HUES48 (cell line): ENCODE measurements around the gene IL12RB1.

Experiments
- H3K27ac ChIP-seq: one replicate; pipeline ENCODE4 v1.7.0; 2013; ENCODE audit warnings: low read depth, low read length, inconsistent platforms
- H3K27me3 ChIP-seq: 2 replicates; pipeline ENCODE4 v1.6.1; 2013; ENCODE audit warnings: mild to moderate bottlenecking, low read length; ENCODE audit not compliant: control insufficient read depth, insufficient read depth
- H3K36me3 ChIP-seq: 2 replicates; pipeline ENCODE4 v1.6.1; 2013; ENCODE audit warnings: low read length; ENCODE audit not compliant: control insufficient read depth, insufficient read depth
- H3K4me1 ChIP-seq: 2 replicates; pipeline ENCODE4 v1.6.1; 2013; ENCODE audit warnings: mild to moderate bottlenecking, low read length; ENCODE audit not compliant: control insufficient read depth, insufficient read depth
- H3K4me3 ChIP-seq: 2 replicates; pipeline ENCODE4 v1.5.1; 2013; ENCODE audit warnings: mild to moderate bottlenecking, low read depth, low read length
- H3K9ac ChIP-seq: 2 replicates; pipeline ENCODE4 v1.6.1; 2013; ENCODE audit warnings: mild to moderate bottlenecking, low read depth, low read length, moderate library complexity
- H3K9me3 ChIP-seq: 2 replicates; pipeline ENCODE4 v1.6.1; 2013; ENCODE audit warnings: low read length; ENCODE audit not compliant: control insufficient read depth, insufficient read depth

IL12RB1 gene

GRCh38 chr19:18085702-18086457 lies 854 bp downstream of the IL12RB1 start:
- H3K4me3 ChIP-seq: no peak overlapping the region
- no peaks in the 10 kb centered on the region for H3K4me1 ChIP-seq
- no peaks in the 10 kb centered on the region for H3K27me3 ChIP-seq
- H3K9me3 ChIP-seq: no peaks in the 10 kb centered on the region
- no peaks in the 10 kb centered on the region for H3K36me3 ChIP-seq
- no peak overlapping the region for H3K9ac ChIP-seq
- no peak overlapping the region for H3K27ac ChIP-seq

DNA sequence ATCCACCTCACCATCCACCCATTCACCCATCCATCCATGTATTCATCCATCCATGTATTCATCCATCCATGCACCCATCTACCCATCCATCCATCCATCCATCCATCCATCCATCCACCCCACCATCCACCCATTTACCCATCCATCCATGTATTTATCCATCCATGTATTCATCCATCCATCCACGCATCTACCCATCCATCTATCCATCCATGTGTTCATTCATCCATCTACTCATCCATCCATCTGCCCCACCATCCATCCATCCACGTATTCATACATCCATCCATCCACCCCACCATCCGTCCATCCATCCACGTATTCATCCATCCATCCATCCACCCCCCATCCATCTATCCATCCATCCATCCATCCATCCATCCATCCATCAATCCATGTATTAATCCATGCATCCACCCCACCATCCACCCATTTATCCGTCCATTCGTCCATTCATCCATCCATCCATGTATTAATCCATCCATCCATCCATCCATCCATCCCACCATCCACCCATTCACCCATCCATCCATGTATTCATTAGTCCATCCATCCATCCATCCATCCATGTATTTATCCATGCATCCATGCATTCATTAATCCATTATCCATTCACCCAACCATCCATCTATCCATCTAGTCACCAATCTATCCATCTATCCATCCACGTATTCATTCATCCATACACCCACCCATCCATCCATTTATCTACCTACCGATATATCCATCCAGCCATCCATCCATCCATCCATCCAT lies 2.6 kb downstream of the IL12RB1 start:
- Histone ChIP-seq H3K4me1 (no peaks in the 10 kb centered on the region), H3K36me3 (no peaks in the 10 kb centered on the region), H3K4me3 (no peak overlapping the region), H3K27me3 (no peaks in the 10 kb centered on the region), H3K27ac (no peak overlapping the region), H3K9me3 (no peaks in the 10 kb centered on the region), H3K9ac (no peak overlapping the region)

- Histone ChIP-seq H3K27me3 (no peaks in the 10 kb centered on the region), H3K4me1 (no peaks in the 10 kb centered on the region), H3K27ac (no peak overlapping the region), H3K36me3 (no peaks in the 10 kb centered on the region), H3K9ac (no peak overlapping the region), H3K9me3 (no peaks in the 10 kb centered on the region), H3K4me3 (no peak overlapping the region)
These were observed 12.5 kb downstream of the IL12RB1 start for GRCh38 chr19:18074192-18074591.

- no peaks in the 10 kb centered on the region for H3K36me3 ChIP-seq
- H3K4me3 ChIP-seq: no peak overlapping the region
- no peaks in the 10 kb centered on the region for H3K27me3 ChIP-seq
- H3K27ac ChIP-seq: no peak overlapping the region
- no peak overlapping the region for H3K9ac ChIP-seq
- H3K9me3 ChIP-seq: no peaks in the 10 kb centered on the region
- H3K4me1 ChIP-seq: no peaks in the 10 kb centered on the region
These were observed 13.5 kb downstream of the IL12RB1 start for GRCh38 chr19:18073197-18073596.

DNA sequence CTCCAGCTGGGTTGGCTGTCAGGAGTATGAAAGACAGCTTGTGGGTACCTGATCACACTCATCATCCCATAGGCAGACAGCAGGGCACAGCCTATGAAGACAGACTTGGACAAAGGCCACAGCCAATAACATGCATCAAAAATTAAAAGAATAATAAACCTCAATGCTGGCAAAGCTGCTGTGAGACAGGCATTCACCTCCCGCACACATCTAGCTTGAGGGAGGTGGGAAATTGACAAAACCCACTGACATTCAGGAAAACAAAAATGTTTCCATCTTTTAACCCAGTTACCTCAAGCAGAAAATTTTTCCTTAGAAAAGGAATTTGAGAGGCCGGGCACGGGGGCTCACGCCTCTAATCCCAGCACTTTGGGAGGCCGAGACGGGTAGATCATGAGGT lies 14.4 kb downstream of the IL12RB1 start:
- Histone ChIP-seq H3K36me3 (no peaks in the 10 kb centered on the region), H3K4me3 (no peak overlapping the region), H3K9ac (no peak overlapping the region), H3K27me3 (no peaks in the 10 kb centered on the region), H3K9me3 (no peaks in the 10 kb centered on the region), H3K27ac (no peak overlapping the region), H3K4me1 (no peaks in the 10 kb centered on the region)

- H3K4me3 ChIP-seq: no peak overlapping the region
- H3K9me3 ChIP-seq: no peaks in the 10 kb centered on the region
- H3K9ac ChIP-seq: no peak overlapping the region
- no peaks in the 10 kb centered on the region for H3K4me1 ChIP-seq
- H3K36me3 ChIP-seq: no peaks in the 10 kb centered on the region
- no peak overlapping the region for H3K27ac ChIP-seq
- H3K27me3 ChIP-seq: no peaks in the 10 kb centered on the region
These were observed 16.6 kb downstream of the IL12RB1 start for GRCh38 chr19:18070181-18070580.

- H3K36me3 ChIP-seq: no peaks in the 10 kb centered on the region
- H3K9me3 ChIP-seq: no peaks in the 10 kb centered on the region
- H3K4me3 ChIP-seq: no peak overlapping the region
- H3K27ac ChIP-seq: no peak overlapping the region
- no peaks in the 10 kb centered on the region for H3K27me3 ChIP-seq
- H3K4me1 ChIP-seq: no peaks in the 10 kb centered on the region
- no peak overlapping the region for H3K9ac ChIP-seq
These were observed 17.4 kb downstream of the IL12RB1 start for GRCh38 chr19:18069383-18069782.

DNA sequence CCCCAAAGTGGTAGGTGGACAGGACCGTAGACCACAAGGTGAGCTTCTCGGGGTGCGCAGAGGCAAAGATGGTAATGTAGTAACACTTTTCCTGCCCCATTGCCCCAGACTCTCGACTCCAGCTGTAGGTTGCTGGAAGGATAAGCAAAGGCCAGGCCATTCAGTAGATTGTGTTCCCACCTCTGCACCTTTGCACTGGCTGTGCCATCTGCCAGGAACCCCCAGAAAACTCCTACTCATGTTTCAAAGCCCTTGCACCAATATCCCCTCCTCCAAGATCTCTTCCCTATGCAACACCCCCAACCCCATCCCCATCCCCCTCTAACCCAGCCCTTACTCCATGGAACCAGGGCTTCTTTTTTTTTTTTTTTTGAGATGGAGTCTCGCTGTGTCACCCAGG lies 18.3 kb downstream of the IL12RB1 start:
- no peaks in the 10 kb centered on the region for H3K9me3 ChIP-seq
- H3K27me3 ChIP-seq: no peaks in the 10 kb centered on the region
- H3K27ac ChIP-seq: no peak overlapping the region
- no peaks in the 10 kb centered on the region for H3K4me1 ChIP-seq
- H3K36me3 ChIP-seq: no peaks in the 10 kb centered on the region
- H3K9ac ChIP-seq: no peak overlapping the region
- no peak overlapping the region for H3K4me3 ChIP-seq

- no peak overlapping the region for H3K4me3 ChIP-seq
- H3K9ac ChIP-seq: no peak overlapping the region
- H3K27me3 ChIP-seq: no peaks in the 10 kb centered on the region
- H3K27ac ChIP-seq: no peak overlapping the region
- H3K36me3 ChIP-seq: no peaks in the 10 kb centered on the region
- H3K4me1 ChIP-seq: no peaks in the 10 kb centered on the region
- no peaks in the 10 kb centered on the region for H3K9me3 ChIP-seq
These were observed 21.6 kb downstream of the IL12RB1 start for GRCh38 chr19:18065173-18065495.

GRCh38 chr19:18063463-18063862 lies 23.3 kb downstream of the IL12RB1 start:
- H3K27me3 ChIP-seq: no peaks in the 10 kb centered on the region
- H3K9me3 ChIP-seq: no peaks in the 10 kb centered on the region
- no peaks in the 10 kb centered on the region for H3K36me3 ChIP-seq
- no peaks in the 10 kb centered on the region for H3K4me1 ChIP-seq
- no peak overlapping the region for H3K27ac ChIP-seq
- H3K4me3 ChIP-seq: no peak overlapping the region
- H3K9ac ChIP-seq: no peak overlapping the region

DNA sequence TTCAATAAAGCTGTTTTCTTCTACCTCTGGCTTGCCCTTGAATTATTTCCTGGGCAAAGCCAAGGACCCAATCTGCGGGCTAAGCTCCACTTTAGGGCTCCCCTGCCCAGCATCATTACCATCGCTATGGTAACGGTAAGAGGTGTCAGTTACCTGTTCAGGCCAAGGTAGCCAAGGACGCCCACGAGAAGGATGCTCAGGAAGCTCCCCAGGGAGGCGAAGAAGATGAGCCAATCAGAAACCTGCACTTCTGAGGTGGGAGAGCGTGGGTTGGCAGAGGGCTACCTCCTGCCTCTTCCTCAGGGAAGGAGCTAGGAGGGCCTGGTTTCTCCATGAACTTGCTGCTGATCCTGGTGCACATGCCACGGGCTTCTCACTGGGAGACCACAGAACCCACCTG lies 24.7 kb downstream of the IL12RB1 start:
- Histone ChIP-seq H3K27ac (no peak overlapping the region), H3K4me3 (no peak overlapping the region), H3K36me3 (no peaks in the 10 kb centered on the region), H3K9ac (no peak overlapping the region), H3K4me1 (no peaks in the 10 kb centered on the region), H3K27me3 (no peaks in the 10 kb centered on the region), H3K9me3 (no peaks in the 10 kb centered on the region)
